Activated T-helper 1 cell treated with anti-CD3 and anti-CD28 coated beads, Interleukin-12 subunit alpha, Interleukin-12 subunit beta, Interleukin-2, Interleukin-4 antibody, amounts not matched to agents 30 ng/mL and 10 ng/mL and 1 ng/mL, durations not matched to agents 14 hours and 24 hours and 36 hours (primary cell): ENCODE results near the gene SNURF. TPM values are rescaled to one million over a fixed set of nuclear protein-coding genes. Genes with fewer than 3 reads are reported as not detected.

Experiments
- DNase-seq: peaks from one replicate; pipeline ENCODE4 v3.0.0; 2021; ENCODE audit warnings: low spot score
- H3K27ac Mint-ChIP-seq: one replicate; pipeline ENCODE4 v1.8.0; 2021; ENCODE audit warnings: mild to moderate bottlenecking, mixed read lengths
- H3K27me3 Mint-ChIP-seq: one replicate; pipeline ENCODE4 v1.8.0; 2022; ENCODE audit warnings: mild to moderate bottlenecking, moderate library complexity, mixed read lengths; ENCODE audit not compliant: insufficient read depth
- H3K36me3 Mint-ChIP-seq: one replicate; pipeline ENCODE4 v1.8.0; 2021; ENCODE audit warnings: low read depth, mixed read lengths
- H3K4me1 Mint-ChIP-seq: one replicate; pipeline ENCODE4 v1.8.0; 2021; ENCODE audit warnings: low read depth, mixed read lengths
- H3K4me3 Mint-ChIP-seq: one replicate; pipeline ENCODE4 v1.8.0; 2021; ENCODE audit warnings: mild to moderate bottlenecking, moderate library complexity, mixed read lengths
- H3K9me3 Mint-ChIP-seq: one replicate; pipeline ENCODE4 v1.8.0; 2021; ENCODE audit warnings: mixed read lengths
- intact Hi-C: fragments of 100-400 bp; cut with micrococcal nuclease; formaldehyde crosslinking; loops from one replicate; pipeline ENCODE4 v1.15.1; 2024
- total RNA-seq: library from RNA; stranded (reverse); gene quantifications from 2 replicates; pipeline ENCODE4 v1.2.3, GENCODE V29; 2022

The SNURF gene
- total RNA-seq, 1 donor from 2014 or later = 7.8 TPM

DNA sequence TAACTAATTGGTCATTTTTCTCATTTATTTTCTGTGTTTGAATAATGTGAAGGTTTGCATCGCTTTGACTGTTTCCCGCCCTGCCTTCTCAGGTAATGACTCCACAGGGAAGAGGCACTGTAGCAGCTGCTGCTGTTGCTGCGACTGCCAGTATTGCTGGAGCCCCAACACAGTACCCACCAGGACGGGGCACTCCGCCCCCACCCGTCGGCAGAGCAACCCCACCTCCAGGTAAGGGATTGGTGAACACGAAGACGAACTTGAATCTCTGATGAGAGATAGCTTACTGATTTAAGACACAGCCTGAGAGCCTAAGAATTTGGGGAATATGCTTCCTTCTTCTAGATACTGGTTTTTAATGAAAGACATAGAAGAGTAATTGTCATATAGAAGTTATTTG lies 22.9 kb downstream of the SNURF start:
- Mint-ChIP-seq H3K4me3 (no peak overlapping the region), H3K36me3 (peaks cover 66% of the 10 kb centered on the region), H3K4me1 (no peaks in the 10 kb centered on the region), H3K27me3 (no peaks in the 10 kb centered on the region), H3K9me3 (peaks cover 59% of the 10 kb centered on the region), H3K27ac (no peak overlapping the region)
- intact Hi-C loops = no loop called here
- DNase-seq = no peak

DNA sequence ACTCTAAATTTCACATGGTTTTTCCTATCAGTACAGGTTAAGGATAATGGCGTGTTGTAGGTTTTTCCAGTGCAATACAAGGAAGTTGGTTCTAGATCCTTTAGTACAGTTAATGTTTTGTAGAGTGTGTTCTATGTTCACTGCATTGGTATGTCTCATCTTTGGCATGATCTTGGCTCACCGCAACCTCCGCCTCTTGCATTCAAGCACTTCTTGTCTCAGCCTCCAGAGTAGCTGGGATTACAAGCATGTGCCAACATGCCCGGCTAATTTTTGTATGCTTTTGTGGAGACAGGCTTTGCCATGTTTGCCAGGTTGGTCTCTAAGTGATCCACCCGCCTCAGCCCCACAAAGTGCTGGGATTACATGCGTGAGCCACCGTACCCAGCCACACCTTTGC lies 30.4 kb downstream of the SNURF start:
- H3K27me3 Mint-ChIP-seq = no peaks in the 10 kb centered on the region
- intact Hi-C loops = no loop called here
- no peak overlapping the region for H3K27ac Mint-ChIP-seq
- no peak overlapping the region for H3K4me3 Mint-ChIP-seq
- no peak for DNase-seq
- peaks cover 43% of the 10 kb centered on the region for H3K36me3 Mint-ChIP-seq
- peaks cover 53% of the 10 kb centered on the region for H3K9me3 Mint-ChIP-seq
- H3K4me1 Mint-ChIP-seq = no peaks in the 10 kb centered on the region

DNA sequence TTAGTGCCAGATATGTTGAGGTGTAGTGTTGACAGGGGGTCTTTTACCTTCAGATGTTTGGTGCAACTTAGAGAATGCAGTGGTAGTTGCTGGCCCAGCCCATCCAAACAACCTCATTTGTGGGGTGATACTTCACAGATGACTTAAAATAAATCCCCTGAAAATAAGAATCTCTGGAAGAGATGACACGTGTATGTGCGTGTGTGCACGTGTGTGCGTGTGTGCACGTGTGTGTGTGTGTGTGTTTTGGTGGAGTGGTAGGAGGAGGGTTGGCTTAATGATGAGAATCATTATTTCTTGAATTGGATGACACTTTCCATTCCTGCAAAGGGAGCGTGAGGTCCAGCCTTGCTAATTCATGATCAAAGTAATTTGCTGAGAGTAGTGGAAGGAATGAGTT lies 31.9 kb downstream of the SNURF start:
- Mint-ChIP-seq H3K4me3 (no peak overlapping the region), H3K9me3 (peaks cover 50% of the 10 kb centered on the region), H3K4me1 (no peaks in the 10 kb centered on the region), H3K36me3 (peaks cover 39% of the 10 kb centered on the region), H3K27me3 (no peaks in the 10 kb centered on the region), H3K27ac (no peak overlapping the region)
- intact Hi-C loops = no loop called here
- no peak for DNase-seq

Other genes with a start within 250 kb of the SNURF start
- gene SNRPN, start within 50 bp of the SNURF start, total RNA-seq = 33.6 and 35.4 TPM in 2 replicates